ENCODE data around the gene EPHX1.
"Not testable (repeated sequence)": the region's sequence is repeated elsewhere in the genome, so short reads cannot be mapped to it uniquely, and the experiment has no call there.

The EPHX1 gene

GRCh38 chr1:225809842-225810578, at the start of gene EPHX1:
TSS of gene EPHX1 (plus strand) at chr1:225810124. CDS start at chr1:225828730, 18,606 bp downstream.
- in situ Hi-C loops (cut with HindIII; ENCODE audit: low sequenced_read_pairs): no loop called here

DNA sequence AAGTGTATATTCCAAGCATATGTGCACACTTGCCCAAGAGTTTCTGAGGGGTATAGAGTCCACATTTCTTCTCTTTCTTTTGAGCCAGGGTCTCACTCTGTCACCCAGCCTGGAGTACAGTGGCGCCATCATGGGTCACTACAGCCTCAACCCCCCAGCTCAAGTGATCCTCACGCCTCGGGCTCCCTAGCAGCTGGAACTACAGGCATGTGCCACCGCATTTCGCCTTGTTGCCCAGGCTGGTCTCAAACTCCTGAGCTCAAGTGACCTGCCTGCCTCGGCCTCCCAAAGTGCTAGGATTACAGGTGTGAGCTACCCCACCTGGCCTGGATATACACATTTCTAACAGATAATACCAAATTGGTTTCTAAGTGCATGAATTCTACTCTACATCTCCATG, 49.4 kb upstream of the EPHX1 start:
- in situ Hi-C loops (cut with HindIII; ENCODE audit: low sequenced_read_pairs): no loop called here

DNA sequence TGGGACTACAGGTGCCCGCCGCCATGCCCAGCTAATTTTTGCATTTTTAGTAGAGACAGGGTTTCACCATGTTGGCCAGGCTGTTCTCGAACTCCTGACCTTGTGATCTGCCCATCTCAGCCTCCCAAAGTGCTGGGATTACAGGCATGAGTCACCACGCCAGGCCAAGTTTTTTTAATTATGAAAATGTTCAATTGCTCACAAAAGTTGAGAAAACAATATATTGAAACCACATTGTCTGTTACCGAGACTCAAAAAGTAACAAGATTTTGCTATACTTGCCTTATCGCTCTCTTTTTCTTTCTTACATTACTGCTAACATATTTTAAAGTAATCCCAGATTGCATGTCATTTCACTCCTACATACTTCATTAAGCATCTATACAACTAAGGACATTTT, 48.5 kb upstream of the EPHX1 start:
- in situ Hi-C loops (cut with HindIII; ENCODE audit: low sequenced_read_pairs): not testable (repeated sequence)

DNA sequence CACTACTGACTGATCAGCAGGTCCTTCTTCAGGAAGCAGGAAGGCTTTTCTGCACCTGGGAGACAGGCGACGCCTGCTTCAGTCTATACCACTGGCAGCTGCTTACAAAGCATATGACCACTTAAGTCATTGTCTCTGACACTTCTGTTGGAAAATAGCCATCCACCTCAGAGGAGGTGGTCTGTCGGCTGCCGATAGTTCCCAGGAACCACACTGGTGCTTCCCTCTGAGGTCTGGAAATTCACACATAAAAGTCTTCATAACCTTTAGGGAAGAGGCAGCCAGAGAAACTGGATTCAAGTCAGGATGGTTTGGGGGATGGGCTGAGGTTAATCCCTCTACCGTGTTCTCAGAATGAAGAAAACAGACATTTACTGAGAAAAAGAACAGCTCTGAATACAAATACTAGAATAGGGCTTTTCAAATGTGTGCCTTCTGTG, 47.9 kb upstream of the EPHX1 start:
- in situ Hi-C loops (cut with HindIII; ENCODE audit: low sequenced_read_pairs): no loop called here

- in situ Hi-C loops (cut with HindIII; ENCODE audit: low sequenced_read_pairs): no loop called here
Measured at GRCh38 chr1:225762444-225762843, 47.5 kb upstream of the EPHX1 start.

DNA sequence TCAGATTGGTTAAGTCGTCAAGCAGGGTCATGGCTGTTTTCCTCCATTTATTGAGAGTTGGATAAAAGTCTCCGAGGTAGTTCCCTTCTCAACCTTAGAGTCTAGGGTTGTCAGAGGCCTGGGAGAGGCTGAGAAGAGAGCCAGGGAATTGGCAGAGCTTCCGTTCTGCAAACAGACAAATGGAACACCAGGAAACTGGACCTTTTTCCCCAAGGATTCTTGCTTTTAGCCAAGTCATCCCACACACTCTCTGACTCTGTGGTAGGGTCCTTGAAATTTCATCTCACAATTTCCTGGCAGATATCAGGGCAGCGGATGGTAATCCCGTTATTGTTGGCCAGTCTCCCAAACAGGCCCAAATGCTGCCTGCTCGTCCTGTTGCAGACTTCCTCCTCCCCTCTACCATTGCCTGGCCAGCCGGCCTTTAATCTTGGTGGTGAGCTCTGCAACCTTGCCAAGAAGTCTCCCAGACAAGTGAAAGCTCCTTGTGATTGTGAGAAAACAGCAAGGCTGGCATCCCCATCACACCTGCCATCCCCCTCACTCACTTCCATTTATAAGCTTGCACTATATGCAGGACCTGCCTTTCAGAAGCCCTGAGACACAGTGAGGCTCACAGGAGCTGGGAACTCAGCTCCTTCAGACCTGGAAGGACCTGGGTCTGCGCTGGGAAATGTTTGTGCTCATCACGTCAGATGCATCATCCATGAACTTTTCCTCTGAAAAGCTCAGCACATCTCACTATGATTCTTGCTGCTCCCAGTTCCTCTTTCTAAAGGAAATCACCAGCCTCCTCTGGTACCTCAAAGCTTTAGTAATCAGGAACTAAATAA, 46.0 kb upstream of the EPHX1 start:
- in situ Hi-C loops (cut with HindIII; ENCODE audit: low sequenced_read_pairs): no loop called here

GRCh38 chr1:225765982-225766674, 43.8 kb upstream of the EPHX1 start:
- in situ Hi-C loops (cut with HindIII; ENCODE audit: low sequenced_read_pairs): loop anchor here (5.0 kb wide), 1 partner anchor 104 kb away; no protein-coding TSS in a partner anchor

GRCh38 chr1:225766967-225767633, 42.8 kb upstream of the EPHX1 start:
- in situ Hi-C loops (cut with HindIII; ENCODE audit: low sequenced_read_pairs): loop anchor here (5.0 kb wide), 1 partner anchor 105 kb away; no protein-coding TSS in a partner anchor

DNA sequence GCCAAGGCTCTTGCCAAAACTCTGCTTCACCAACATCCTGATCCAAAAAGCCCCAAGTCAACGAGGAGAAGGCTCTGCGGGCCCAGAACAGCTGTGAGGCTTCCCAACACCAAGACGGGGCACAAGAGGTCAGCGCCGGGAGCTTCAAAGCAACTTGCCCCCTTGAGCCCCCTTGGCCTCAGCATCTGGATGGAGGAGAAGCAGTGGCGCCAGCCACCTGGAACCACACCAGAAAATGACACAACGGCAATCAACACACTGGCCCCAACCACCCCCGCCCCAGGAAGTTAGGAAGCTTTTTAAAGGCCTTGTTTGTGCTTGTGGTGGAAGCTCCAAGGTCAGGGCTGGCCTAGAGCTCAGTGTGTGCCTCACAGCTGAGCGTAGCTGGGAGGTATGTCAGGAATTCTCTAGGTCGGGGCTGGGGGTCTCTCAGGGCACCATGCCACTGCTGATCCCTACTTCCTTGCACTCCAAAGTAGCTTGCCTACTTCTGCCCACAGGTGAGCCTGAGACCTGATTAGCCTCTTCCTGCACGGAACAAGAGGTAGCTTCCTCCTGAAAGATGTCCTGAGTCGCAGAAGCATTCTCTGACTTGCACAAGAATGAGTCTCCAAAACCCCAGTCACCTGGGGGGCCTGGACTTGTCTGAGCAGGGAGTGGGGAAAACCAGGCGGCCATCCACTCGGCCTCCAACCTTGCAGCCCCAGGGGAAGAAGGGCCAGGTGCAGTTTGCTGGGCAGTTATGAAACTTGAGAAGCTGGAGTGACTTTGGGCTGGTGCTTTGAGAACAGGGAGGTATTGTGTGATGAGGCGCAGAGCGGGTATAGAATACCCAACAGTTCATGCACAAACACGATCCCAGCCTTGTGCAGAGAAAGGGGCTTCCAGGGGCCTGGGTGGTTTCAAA, 42.0 kb upstream of the EPHX1 start:
- in situ Hi-C loops (cut with HindIII; ENCODE audit: low sequenced_read_pairs): loop anchor here (5.0 kb wide), 1 partner anchor 106 kb away; no protein-coding TSS in a partner anchor

GRCh38 chr1:225768662-225769426, 41.1 kb upstream of the EPHX1 start:
- in situ Hi-C loops (cut with HindIII; ENCODE audit: low sequenced_read_pairs): loop anchor here (5.0 kb wide), 1 partner anchor 107 kb away; no protein-coding TSS in a partner anchor

DNA sequence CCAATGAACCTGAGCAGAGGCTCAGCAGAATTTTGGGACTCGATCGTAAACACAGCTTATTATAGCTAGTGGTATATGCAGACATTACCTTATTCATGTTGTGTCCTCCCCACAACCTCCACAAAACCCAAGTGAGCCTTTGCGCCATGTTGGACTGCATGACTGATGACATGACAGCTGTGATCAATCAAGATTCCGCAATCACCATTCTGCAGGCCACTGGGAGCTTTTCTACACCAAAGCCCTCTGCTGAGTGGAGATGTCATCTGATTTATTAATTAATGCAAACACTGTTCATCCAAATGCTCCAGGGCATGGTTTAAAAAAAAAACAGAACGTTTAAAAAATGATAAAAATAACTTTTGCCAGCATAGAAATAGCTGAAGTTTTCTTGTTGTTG, 40.2 kb upstream of the EPHX1 start:
- in situ Hi-C loops (cut with HindIII; ENCODE audit: low sequenced_read_pairs): loop anchor here (5.0 kb wide), 1 partner anchor 107 kb away; no protein-coding TSS in a partner anchor

DNA sequence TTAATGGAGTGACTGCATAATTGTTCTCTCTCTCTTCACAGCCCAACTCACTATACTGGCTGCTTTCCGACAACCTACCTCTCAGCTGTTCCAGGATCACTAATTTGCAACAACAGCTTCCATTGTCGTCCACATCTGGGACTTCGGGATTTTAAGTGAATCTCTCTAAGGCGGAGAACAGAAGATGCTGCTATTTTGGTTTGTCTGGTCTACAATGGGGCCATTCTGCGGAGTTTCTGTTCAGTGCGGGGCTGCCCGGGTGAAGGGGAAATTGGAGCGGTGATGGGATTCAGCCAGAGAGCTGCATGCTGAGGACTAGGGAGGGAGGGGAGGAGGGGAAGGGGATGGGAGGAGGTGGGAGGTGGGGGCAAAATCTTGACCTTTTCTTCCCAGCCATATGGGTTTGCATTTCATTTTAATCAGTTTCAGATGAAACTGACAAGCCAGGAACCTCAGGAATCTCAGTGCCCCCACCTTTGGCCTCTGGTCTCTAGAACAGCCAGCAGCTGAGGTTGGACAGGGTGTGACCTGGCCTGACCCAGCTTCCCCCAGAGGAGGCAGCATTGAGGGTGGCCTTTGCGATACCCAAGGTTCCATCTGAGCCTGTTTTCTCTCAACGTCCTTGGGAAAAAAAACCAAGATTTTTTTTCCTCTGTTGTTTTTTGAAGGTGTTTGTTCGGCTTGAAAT, 39.2 kb upstream of the EPHX1 start:
- in situ Hi-C loops (cut with HindIII; ENCODE audit: low sequenced_read_pairs): no loop called here

GRCh38 chr1:225771661-225772322, 38.1 kb upstream of the EPHX1 start:
- in situ Hi-C loops (cut with HindIII; ENCODE audit: low sequenced_read_pairs): no loop called here

GRCh38 chr1:225772323-225772768, 37.6 kb upstream of the EPHX1 start:
- in situ Hi-C loops (cut with HindIII; ENCODE audit: low sequenced_read_pairs): no loop called here

GRCh38 chr1:225772848-225773247, 37.1 kb upstream of the EPHX1 start:
- in situ Hi-C loops (cut with HindIII; ENCODE audit: low sequenced_read_pairs): no loop called here

DNA sequence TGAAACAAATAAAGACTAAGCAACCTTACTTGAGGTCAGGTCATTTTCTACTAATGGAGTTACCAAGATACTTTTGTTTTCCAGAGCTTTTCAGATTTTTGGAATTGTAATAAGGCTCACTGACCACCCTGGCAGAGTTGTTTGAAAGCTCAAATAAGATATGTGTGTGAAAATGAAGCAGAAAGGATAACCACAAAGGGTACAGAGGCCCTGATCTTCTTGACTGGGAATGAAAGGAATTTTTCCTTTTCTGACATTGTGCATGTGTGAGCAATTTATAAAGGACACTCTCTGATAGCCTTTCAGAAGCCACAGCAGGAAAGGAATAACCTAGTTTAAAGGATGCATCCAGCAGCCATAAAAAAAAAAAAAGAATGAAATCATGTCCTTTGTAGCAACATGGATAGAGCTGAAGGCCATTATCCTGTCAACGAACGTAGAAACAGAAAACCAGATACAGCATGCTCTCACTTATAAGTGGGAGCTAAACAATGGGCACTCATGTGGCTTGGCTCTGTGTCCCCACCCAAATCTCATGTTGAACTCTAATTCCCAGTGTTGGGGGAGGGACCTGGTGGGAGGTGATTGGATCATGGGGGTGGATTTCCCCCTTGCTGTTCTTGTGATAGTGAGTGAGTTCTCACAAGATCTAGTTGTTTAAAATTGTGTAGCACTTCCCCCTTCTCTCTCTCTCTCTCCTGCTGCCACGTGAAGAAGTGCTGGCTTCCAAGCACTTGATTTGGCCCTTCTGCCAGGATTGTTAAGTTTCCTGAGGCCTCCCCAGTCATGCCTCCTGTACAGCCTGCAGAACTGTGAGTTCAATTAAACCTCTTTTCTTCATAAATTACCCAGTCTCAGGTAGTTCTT, 35.4 kb upstream of the EPHX1 start:
- in situ Hi-C loops (cut with HindIII; ENCODE audit: low sequenced_read_pairs): loop anchor here (5.0 to 25.0 kb wide), 2 partner anchors 213 to 222 kb away; partner anchors contain the start of gene SDE2

Data from endothelial cell of hepatic sinusoid (primary cell).